Measurements from ENCODE around the gene JMJD6.

JMJD6 gene

GRCh38 chr17:76679239-76679638 is 47.2 kb downstream of the JMJD6 start:
- no peak for DNase-seq (ENCODE audit: low read depth)
- H3K4me3 ChIP-seq (ENCODE audit: low read length) = no peak overlapping the region
- TF ChIP-seq CTCF (conservative IDR thresholded peaks at IDR 0.05; ENCODE audit: low read length) = no peak

- no peak overlapping the region for H3K4me3 ChIP-seq (ENCODE audit: low read length)
- no peak for TF ChIP-seq CTCF (conservative IDR thresholded peaks at IDR 0.05; ENCODE audit: low read length)
- no peak for DNase-seq (ENCODE audit: low read depth)
These were observed 48.1 kb downstream of the JMJD6 start for GRCh38 chr17:76678330-76678729.

- H3K4me3 ChIP-seq (ENCODE audit: low read length) = no peak overlapping the region
- no peak for TF ChIP-seq CTCF (conservative IDR thresholded peaks at IDR 0.05; ENCODE audit: low read length)
These were observed 49.0 kb downstream of the JMJD6 start for GRCh38 chr17:76677406-76677805.

GRCh38 chr17:76676629-76677028 is 49.8 kb downstream of the JMJD6 start:
- no peak for DNase-seq (ENCODE audit: low read depth)
- no peak overlapping the region for H3K4me3 ChIP-seq (ENCODE audit: low read length)
- no peak for TF ChIP-seq CTCF (conservative IDR thresholded peaks at IDR 0.05; ENCODE audit: low read length)

More at GRCh38 chr17:76677406-76677805, 49.0 kb downstream of the JMJD6 start:
- no peak for DNase-seq (ENCODE audit: low read depth)

GRCh38 chr17:76675648-76676047 is 50.8 kb downstream of the JMJD6 start:
- DNase-seq (ENCODE audit: low read depth) = no peak

GRCh38 chr17:76674600-76674999 is 51.8 kb downstream of the JMJD6 start:
- DNase-seq (ENCODE audit: low read depth) = no peak
- no peak overlapping the region for H3K4me3 ChIP-seq (ENCODE audit: low read length)

More at GRCh38 chr17:76675648-76676047, 50.8 kb downstream of the JMJD6 start:
- H3K4me3 ChIP-seq (ENCODE audit: low read length) = no peak overlapping the region
- no peak for TF ChIP-seq CTCF (conservative IDR thresholded peaks at IDR 0.05; ENCODE audit: low read length)

More at GRCh38 chr17:76674600-76674999, 51.8 kb downstream of the JMJD6 start:
- TF ChIP-seq CTCF (conservative IDR thresholded peaks at IDR 0.05; ENCODE audit: low read length) = no peak
